Measurements from ENCODE around the gene SRRD. TPM values are rescaled to one million over a fixed set of nuclear protein-coding genes. Genes with fewer than 3 reads are reported as not detected.

The SRRD gene
- total RNA-seq, 2 experiments from 2014 or later, result 17.5 TPM

- H3K4me1 Mint-ChIP-seq, result peaks cover 15% of the 10 kb centered on the region
- no peaks in the 10 kb centered on the region for H3K9me3 Mint-ChIP-seq
- H3K4me3 Mint-ChIP-seq, result no peak overlapping the region
- no peak for DNase-seq
- CTCF ChIA-PET, result interaction anchor here (0.9 kb wide), 1 partner anchor 19 kb away, joined by 3 read pairs; no protein-coding TSS in a partner anchor
- H3K27ac Mint-ChIP-seq, result no peak overlapping the region
- peaks cover 65% of the 10 kb centered on the region for H3K36me3 Mint-ChIP-seq (ENCODE audit: low read depth)
- POLR2A ChIA-PET, result no interaction called here
- H3K27me3 Mint-ChIP-seq, result no peaks in the 10 kb centered on the region
These were observed 50.6 kb downstream of the SRRD start for GRCh38 chr22:26534171-26534855.

GRCh38 chr22:26534874-26535602, 51.4 kb downstream of the SRRD start:
- H3K27me3 Mint-ChIP-seq, result no peaks in the 10 kb centered on the region
- H3K27ac Mint-ChIP-seq, result peak overlapping the region; percentile 11
- POLR2A ChIA-PET, result interaction anchor here (0.9 kb wide), 1 partner anchor 10 kb away, joined by 3 read pairs; no protein-coding TSS in a partner anchor
- no peak for DNase-seq
- peaks cover 58% of the 10 kb centered on the region for H3K36me3 Mint-ChIP-seq (ENCODE audit: low read depth)
- no peak overlapping the region for H3K4me3 Mint-ChIP-seq
- peaks cover 15% of the 10 kb centered on the region for H3K4me1 Mint-ChIP-seq
- no peaks in the 10 kb centered on the region for H3K9me3 Mint-ChIP-seq
- CTCF ChIA-PET, result interaction anchor here (0.9 to 1.0 kb wide), 2 partner anchors 20 to 109 kb away, joined by 3 read pairs; no protein-coding TSS in a partner anchor

- Mint-ChIP-seq H3K27ac (no peak overlapping the region), H3K9me3 (no peaks in the 10 kb centered on the region), H3K27me3 (no peaks in the 10 kb centered on the region), H3K36me3 (ENCODE audit: low read depth) (peaks cover 58% of the 10 kb centered on the region), H3K4me1 (peaks cover 15% of the 10 kb centered on the region), H3K4me3 (no peak overlapping the region)
- no peak for DNase-seq
- ChIA-PET POLR2A (interaction anchor here (0.9 kb wide), 1 partner anchor 10 kb away, joined by 3 read pairs; no protein-coding TSS in a partner anchor), CTCF (interaction anchor here (0.9 to 1.0 kb wide), 2 partner anchors 20 to 108 kb away, joined by 3 read pairs; no protein-coding TSS in a partner anchor)
These were observed 51.9 kb downstream of the SRRD start for GRCh38 chr22:26535603-26535908.

- H3K27ac Mint-ChIP-seq, result no peak overlapping the region
- H3K27me3 Mint-ChIP-seq, result no peaks in the 10 kb centered on the region
- H3K4me1 Mint-ChIP-seq, result peaks cover 15% of the 10 kb centered on the region
- no peaks in the 10 kb centered on the region for H3K9me3 Mint-ChIP-seq
- ChIA-PET CTCF (interaction anchor here (1.0 to 1.4 kb wide), 2 partner anchors 108 to 130 kb away, joined by 3 read pairs; no protein-coding TSS in a partner anchor), POLR2A (interaction anchor here (0.9 to 1.0 kb wide), 2 partner anchors 9 to 10 kb away, joined by 3 read pairs; no protein-coding TSS in a partner anchor)
- DNase-seq, result no peak
- peaks cover 57% of the 10 kb centered on the region for H3K36me3 Mint-ChIP-seq (ENCODE audit: low read depth)
- H3K4me3 Mint-ChIP-seq, result no peak overlapping the region
These were observed 52.5 kb downstream of the SRRD start for GRCh38 chr22:26536056-26536761.

DNA sequence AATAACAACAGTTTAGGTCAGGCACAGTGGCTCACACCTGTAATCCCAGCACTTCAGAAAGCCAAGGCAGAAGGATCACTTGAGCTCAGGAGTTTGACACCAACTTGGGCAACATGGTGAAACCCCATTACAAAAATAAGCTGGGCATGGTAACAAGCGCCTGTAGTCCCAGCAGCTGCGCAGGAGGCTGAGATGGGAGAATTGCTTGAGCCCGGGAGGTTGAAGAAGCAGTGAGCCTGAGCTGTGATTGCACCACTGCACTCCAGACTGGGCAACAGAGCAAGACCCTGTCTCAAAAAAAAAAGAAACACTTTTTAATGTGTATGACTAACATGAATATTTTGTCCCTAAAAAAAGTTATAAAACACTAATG, 53.1 kb downstream of the SRRD start:
- Mint-ChIP-seq H3K27me3 (no peaks in the 10 kb centered on the region), H3K4me3 (no peak overlapping the region), H3K9me3 (no peaks in the 10 kb centered on the region), H3K4me1 (peaks cover 15% of the 10 kb centered on the region), H3K36me3 (ENCODE audit: low read depth) (peaks cover 52% of the 10 kb centered on the region), H3K27ac (no peak overlapping the region)
- ChIA-PET POLR2A (interaction anchor here (1.0 kb wide), 1 partner anchor 9 kb away, joined by 3 read pairs; no protein-coding TSS in a partner anchor), CTCF (interaction anchor here (1.4 kb wide), 1 partner anchor 129 kb away, joined by 3 read pairs; no protein-coding TSS in a partner anchor)
- DNase-seq, result no peak

- Mint-ChIP-seq H3K4me1 (peaks cover 34% of the 10 kb centered on the region), H3K27me3 (no peaks in the 10 kb centered on the region), H3K36me3 (ENCODE audit: low read depth) (peaks cover 45% of the 10 kb centered on the region), H3K9me3 (no peaks in the 10 kb centered on the region), H3K27ac (no peak overlapping the region), H3K4me3 (no peak overlapping the region)
- no peak for DNase-seq
- CTCF ChIA-PET, result interaction anchor here (1.3 kb wide), 1 partner anchor 37 kb away, joined by 3 read pairs; no protein-coding TSS in a partner anchor
- POLR2A ChIA-PET, result no interaction called here
These were observed 56.4 kb downstream of the SRRD start for GRCh38 chr22:26540119-26540518.

DNA sequence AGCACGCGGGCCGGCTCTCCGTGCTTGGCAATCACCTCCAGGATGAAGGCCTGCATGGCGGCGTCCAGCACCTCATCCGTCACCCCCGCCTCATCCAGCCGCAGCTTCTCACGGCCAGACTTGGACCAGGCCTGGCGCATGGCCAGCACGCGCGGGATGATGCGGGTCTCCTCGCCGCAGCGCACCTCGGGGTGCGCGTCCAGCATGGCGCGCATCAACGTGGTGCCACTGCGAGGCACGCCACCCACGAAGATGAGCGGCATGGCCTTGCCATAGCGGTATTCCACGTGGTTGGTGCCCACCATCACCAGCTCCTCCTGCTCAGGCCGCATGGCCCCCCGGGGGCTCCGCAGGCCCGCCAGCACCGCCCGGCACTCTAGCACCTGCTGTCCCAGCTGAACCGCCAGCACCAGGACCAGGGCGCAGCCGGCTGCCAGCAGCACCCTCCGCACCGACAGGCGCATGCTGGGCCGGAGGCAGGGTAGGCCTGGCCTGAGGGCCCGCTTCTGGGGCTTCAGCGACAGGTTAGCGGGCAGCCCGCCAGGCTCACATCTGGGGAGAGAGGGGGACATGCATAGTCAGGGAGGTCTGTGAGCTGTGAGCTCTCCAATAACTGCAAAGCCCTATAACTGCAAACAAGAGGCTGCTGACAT, 57.6 kb downstream of the SRRD start:
- H3K4me1 Mint-ChIP-seq, result peaks cover 39% of the 10 kb centered on the region

GRCh38 chr22:26542831-26543230, 59.2 kb downstream of the SRRD start:
- Mint-ChIP-seq H3K9me3 (peaks cover 7% of the 10 kb centered on the region), H3K4me1 (peaks cover 55% of the 10 kb centered on the region), H3K27me3 (no peaks in the 10 kb centered on the region), H3K4me3 (no peak overlapping the region), H3K27ac (peak overlapping the region; percentile 63), H3K36me3 (ENCODE audit: low read depth) (peaks cover 46% of the 10 kb centered on the region)
- CTCF ChIA-PET, result interaction anchor here (0.8 to 1.2 kb wide), 3 partner anchors 46 to 178 kb away, joined by 3 to 4 read pairs (median 3); no protein-coding TSS in a partner anchor
- POLR2A ChIA-PET, result interaction anchor here (0.7 to 2.0 kb wide), 6 partner anchors 21 to 130 kb away, joined by 3 to 10 read pairs (median 4); partner anchors contain the start of genes HPS4 and SRRD
- DNase-seq, result peak; percentile 56

More for the DNA sequence above, 57.6 kb downstream of the SRRD start:
- DNase-seq, result no peak
- no peaks in the 10 kb centered on the region for H3K27me3 Mint-ChIP-seq
- ChIA-PET POLR2A (no interaction called here), CTCF (interaction anchor here (1.1 kb wide), 1 partner anchor 21 kb away, joined by 3 read pairs; no protein-coding TSS in a partner anchor)
- H3K4me3 Mint-ChIP-seq, result no peak overlapping the region
- H3K36me3 Mint-ChIP-seq (ENCODE audit: low read depth), result peaks cover 42% of the 10 kb centered on the region
- H3K27ac Mint-ChIP-seq, result no peak overlapping the region
- H3K9me3 Mint-ChIP-seq, result no peaks in the 10 kb centered on the region

Other genes with a start within 250 kb of the SRRD start
- gene ASPHD2, start 54.6 kb upstream of the SRRD start, total RNA-seq, result 10 to 100 TPM; 11.8 to 12.7 TPM
- 10 to 100 TPM; 37.3 to 37.6 TPM for gene HPS4, start 94 bp upstream of the SRRD start, total RNA-seq
- 10 to 100 TPM; 50.8 to 55.5 TPM for gene TFIP11, start 28.6 kb downstream of the SRRD start, total RNA-seq
- gene TPST2, start 106.3 kb downstream of the SRRD start, total RNA-seq, result 10 to 100 TPM; 55.4 to 60.8 TPM
- gene CRYBB1, start 134.2 kb downstream of the SRRD start, total RNA-seq, result 1 to 10 TPM in 1 of 2 experiments, under 1 TPM in 1; 0.65 to 1.2 TPM
- gene CRYBA4, start 138.1 kb downstream of the SRRD start, total RNA-seq, result under 1 TPM in 1 of 2 experiments, not detected in 1; 0.48 TPM
- gene MIAT, start 173.7 kb downstream of the SRRD start, total RNA-seq, result 100 to 1,000 TPM; 185 to 186 TPM